ENCODE data around the gene ADIPOQ.
"Not testable (repeated sequence)": the region's sequence is repeated elsewhere in the genome, so short reads cannot be mapped to it uniquely, and the experiment has no call there.

Gene ADIPOQ

GRCh38 chr3:186880406-186880805, 37.9 kb downstream of the ADIPOQ start:
- DNase-seq (ENCODE audit: low spot score) = no peak
- TF ChIP-seq CTCF (IDR thresholded peaks at IDR 0.05; ENCODE audit: extremely low read depth, missing control alignments) = no peak

GRCh38 chr3:186882150-186882524, 39.6 kb downstream of the ADIPOQ start:
- TF ChIP-seq CTCF (IDR thresholded peaks at IDR 0.05; ENCODE audit: extremely low read depth, missing control alignments) = no peak
- DNase-seq (ENCODE audit: low spot score) = no peak

DNA sequence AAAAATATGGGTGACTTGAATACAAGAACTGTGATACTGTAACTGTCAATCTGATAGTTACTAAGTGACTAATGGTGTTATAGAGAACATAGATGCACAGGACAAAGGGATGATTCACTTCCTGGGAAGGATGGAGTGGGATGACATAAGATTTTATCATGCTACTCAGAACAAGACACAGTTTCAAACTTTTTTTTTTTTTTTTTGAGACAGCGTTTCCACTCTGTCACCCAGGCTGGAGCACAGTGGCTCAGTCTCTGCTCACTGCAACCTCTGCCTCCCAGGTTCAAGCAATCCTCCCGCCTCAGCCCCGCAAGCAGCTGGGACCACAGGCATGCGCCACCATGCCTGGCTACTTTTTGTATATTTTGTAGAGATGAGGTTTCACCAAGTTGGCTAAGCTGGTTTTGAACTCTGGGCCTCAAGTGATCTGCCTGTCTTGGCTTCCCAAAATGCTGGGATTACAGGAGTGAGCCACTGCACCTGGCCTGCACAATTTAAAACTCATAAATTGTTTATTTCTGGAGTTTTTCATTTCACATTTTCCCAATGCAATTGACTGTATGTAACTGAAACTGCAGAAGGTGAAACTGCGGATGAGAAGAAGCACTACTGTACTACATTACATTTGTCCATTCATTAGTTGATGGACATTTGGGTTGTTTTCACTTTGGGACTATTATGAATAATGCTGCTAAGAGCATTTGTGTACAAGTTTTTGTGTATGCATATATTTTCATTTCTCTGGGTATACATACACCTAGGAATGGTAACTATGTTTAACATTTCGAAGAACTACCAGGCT, 40.6 kb downstream of the ADIPOQ start:
- no peak for DNase-seq (ENCODE audit: low spot score)
- TF ChIP-seq CTCF (IDR thresholded peaks at IDR 0.05; ENCODE audit: extremely low read depth, missing control alignments) = no peak

- no peak for DNase-seq (ENCODE audit: low spot score)
- no peak for TF ChIP-seq CTCF (IDR thresholded peaks at IDR 0.05; ENCODE audit: extremely low read depth, missing control alignments)
Observed at GRCh38 chr3:186883686-186884058, 41.2 kb downstream of the ADIPOQ start.

- not testable (repeated sequence) for DNase-seq (ENCODE audit: low spot score)
Observed at GRCh38 chr3:186884868-186885267, 42.4 kb downstream of the ADIPOQ start.

DNA sequence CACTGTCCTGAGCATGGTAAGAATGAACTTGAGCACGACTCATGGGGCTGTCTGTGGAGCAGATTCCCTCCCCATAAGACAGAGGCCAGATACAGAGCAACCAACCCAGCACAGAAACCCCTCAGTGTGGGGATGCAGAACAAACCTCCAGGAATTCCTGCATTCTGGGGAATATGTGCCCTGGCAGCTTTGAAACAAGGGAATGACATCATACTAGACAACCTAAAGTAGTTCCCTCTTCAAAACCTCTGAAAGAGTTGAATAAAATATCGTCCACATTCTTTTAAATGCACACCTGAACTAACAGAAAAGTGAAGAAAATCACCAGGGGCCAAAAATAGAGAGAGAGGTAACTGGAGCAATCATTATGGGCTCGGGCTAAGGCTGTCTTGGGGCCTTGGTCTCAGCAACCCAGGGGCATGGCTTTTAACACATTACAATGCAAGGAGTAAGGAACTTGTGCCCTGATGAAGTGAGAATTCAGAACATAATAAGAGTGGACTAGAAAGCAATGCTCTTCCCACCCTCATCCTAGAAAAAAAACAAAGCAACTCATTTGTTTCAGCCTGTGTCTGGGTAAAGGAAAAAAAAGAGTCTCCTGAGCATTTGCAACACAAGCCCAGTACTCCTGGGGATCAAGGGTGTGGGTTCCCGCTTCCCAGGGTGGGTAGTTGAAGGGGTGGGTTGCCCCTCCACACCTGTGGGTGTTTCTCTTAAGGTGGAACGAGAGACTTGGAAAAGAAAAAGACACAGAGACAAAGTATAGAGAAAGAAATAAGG, 43.9 kb downstream of the ADIPOQ start:
- no peak for DNase-seq (ENCODE audit: low spot score)
- TF ChIP-seq CTCF (IDR thresholded peaks at IDR 0.05; ENCODE audit: extremely low read depth, missing control alignments) = no peak

GRCh38 chr3:186887507-186887938, 45.0 kb downstream of the ADIPOQ start:
- DNase-seq (ENCODE audit: low spot score) = not testable (repeated sequence)

DNA sequence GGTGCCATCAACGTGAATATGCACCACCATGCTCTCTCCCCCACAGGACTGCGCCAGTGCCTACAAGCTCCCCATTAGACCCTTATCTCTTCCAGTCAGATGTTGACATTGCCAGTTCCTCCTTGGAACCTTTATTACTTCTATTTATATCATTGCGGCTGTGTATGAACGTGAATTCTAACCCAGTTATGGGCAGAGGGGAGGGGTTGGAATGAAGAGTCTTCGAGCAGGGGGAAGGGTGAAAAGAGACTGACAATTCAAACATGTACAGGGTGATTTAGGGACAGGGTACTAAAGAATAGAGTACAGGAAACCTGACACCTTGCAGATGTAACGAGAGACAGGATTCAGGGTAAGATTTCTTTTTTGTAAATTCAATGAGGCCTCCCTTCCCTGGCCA, 46.1 kb downstream of the ADIPOQ start:
- DNase-seq (ENCODE audit: low spot score) = no peak
- no peak for TF ChIP-seq CTCF (IDR thresholded peaks at IDR 0.05; ENCODE audit: extremely low read depth, missing control alignments)

DNA sequence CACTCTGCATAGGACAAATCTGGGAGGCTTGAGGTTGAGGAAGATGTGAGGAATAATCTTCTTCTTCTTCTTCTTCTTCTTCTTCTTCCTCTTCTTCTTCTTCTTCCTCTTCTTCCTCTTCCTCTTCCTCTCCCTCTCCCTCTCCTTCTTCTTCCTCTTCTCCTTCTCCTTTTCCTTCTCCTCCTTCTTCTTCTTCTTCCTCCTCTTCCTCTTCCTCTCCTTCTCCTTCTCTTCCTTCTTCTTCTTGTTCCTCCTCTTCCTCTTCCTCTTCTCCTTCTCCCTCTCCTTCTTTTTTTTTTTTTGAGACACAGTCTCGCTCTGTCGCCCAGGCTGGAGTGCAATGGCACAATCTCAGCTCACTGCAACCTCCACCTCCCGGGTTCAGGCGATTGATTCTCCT, 47.2 kb downstream of the ADIPOQ start:
- DNase-seq (ENCODE audit: low spot score) = not testable (repeated sequence)
